ENCODE results near the gene FRMD6. TPM values are rescaled to one million over a fixed set of nuclear protein-coding genes. Genes with fewer than 3 reads are reported as not detected.
"Not testable (repeated sequence)": the region's sequence is repeated elsewhere in the genome, so short reads cannot be mapped to it uniquely, and the experiment has no call there.

The FRMD6 gene
- total RNA-seq, 2 experiments from 2014 or later: 2.5 to 3.5 TPM

DNA sequence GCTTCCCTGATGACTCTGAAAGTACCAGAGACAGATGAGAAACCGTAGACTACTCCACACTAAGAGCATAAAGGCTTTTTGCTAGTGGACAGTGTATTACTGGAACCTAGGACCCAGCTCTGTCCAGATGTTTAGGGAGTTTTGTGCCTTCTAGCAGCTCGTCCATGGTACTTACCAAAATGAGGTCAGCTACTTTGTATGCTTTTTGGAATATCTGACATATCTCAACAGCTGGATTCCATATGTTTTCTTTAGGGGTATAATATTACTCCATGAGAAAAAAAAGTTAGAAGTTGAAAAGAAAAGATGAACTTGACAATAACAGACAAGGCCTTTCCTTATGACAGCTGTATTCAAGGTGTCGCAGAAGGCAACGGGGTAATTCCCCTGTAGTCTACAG lies 32.1 kb upstream of the FRMD6 start:
- H3K27ac Mint-ChIP-seq: no peak overlapping the region
- peaks cover 14% of the 10 kb centered on the region for H3K27me3 Mint-ChIP-seq
- H3K4me1 Mint-ChIP-seq: no peaks in the 10 kb centered on the region
- ATAC-seq (ENCODE audit: low read depth) (no peak), DNase-seq (no peak)
- POLR2A ChIA-PET: no interaction called here
- no peak overlapping the region for H3K4me3 Mint-ChIP-seq
- H3K9me3 Mint-ChIP-seq: peaks cover 4% of the 10 kb centered on the region
- no peaks in the 10 kb centered on the region for H3K36me3 Mint-ChIP-seq

DNA sequence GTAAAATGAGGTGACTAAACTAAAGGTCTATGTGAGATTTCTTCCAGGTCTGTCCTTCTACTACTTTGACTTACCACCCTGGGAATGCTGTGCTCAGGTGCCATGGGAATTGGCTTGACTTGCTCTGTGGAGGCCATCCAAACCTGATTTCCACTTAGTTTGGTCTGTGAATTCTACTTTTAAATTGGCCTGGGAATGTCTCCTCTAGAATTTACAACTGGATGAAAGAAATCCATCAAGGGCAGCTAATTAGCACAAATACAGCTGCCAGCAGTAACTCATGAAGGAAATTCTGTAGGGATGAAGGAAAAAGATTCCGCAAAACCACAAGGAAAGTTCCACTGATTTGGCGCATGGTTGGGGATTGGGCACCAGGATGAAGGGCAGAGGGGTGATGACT lies 31.7 kb upstream of the FRMD6 start:
- H3K27me3 Mint-ChIP-seq: peaks cover 14% of the 10 kb centered on the region
- H3K4me3 Mint-ChIP-seq: no peak overlapping the region
- H3K4me1 Mint-ChIP-seq: no peaks in the 10 kb centered on the region
- peaks cover 4% of the 10 kb centered on the region for H3K9me3 Mint-ChIP-seq
- ATAC-seq (ENCODE audit: low read depth) (no peak), DNase-seq (no peak)
- no peak overlapping the region for H3K27ac Mint-ChIP-seq
- H3K36me3 Mint-ChIP-seq: no peaks in the 10 kb centered on the region
- POLR2A ChIA-PET: no interaction called here

DNA sequence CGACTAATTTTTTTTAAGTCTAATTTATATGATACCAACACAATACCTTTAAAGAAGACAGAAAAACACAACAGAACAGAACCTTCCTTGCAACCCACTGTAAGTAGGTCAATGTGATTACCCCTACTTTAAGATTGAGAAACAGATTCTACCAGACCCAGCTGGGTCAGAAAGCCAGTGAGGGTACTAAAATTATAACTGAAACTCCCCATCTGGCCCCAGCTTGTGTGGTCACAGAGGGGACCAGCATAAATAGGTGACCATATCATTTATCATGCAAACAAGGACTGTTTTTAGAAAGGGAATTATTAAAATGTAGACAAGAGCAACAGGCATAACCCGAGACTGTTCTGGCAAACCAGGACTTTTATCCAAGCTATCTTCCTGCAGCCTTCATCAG lies 30.1 kb upstream of the FRMD6 start:
- POLR2A ChIA-PET: no interaction called here
- H3K4me3 Mint-ChIP-seq: no peak overlapping the region
- H3K27me3 Mint-ChIP-seq: peaks cover 8% of the 10 kb centered on the region
- H3K4me1 Mint-ChIP-seq: peaks cover 2% of the 10 kb centered on the region
- ATAC-seq (ENCODE audit: low read depth): no peak
- no peak overlapping the region for H3K27ac Mint-ChIP-seq
- peaks cover 4% of the 10 kb centered on the region for H3K9me3 Mint-ChIP-seq
- no peak for DNase-seq
- no peaks in the 10 kb centered on the region for H3K36me3 Mint-ChIP-seq

DNA sequence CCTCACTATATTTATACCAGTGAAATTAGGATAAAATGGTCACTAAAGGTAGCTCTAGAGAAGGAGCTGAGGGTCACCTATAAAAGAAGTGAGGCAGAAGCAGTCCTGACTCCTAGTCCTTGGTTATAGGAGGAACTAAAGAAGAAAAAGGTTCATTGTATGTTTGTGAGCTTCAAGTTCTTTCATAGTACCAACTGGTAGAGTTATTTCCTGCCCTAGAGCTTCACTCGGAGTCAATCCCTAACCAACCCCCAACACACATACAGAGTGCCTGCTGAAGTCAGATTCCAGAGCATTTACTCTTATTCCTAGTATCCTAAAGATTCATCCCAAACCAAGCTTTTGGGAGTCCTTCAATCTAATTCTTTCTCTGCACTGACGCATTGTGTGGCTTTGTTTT lies 29.3 kb upstream of the FRMD6 start:
- POLR2A ChIA-PET: no interaction called here
- H3K4me1 Mint-ChIP-seq: peaks cover 7% of the 10 kb centered on the region
- H3K36me3 Mint-ChIP-seq: no peaks in the 10 kb centered on the region
- ATAC-seq (ENCODE audit: low read depth) (no peak), DNase-seq (no peak)
- H3K27ac Mint-ChIP-seq: no peak overlapping the region
- H3K4me3 Mint-ChIP-seq: no peak overlapping the region
- H3K27me3 Mint-ChIP-seq: peaks cover 5% of the 10 kb centered on the region
- H3K9me3 Mint-ChIP-seq: peaks cover 4% of the 10 kb centered on the region

DNA sequence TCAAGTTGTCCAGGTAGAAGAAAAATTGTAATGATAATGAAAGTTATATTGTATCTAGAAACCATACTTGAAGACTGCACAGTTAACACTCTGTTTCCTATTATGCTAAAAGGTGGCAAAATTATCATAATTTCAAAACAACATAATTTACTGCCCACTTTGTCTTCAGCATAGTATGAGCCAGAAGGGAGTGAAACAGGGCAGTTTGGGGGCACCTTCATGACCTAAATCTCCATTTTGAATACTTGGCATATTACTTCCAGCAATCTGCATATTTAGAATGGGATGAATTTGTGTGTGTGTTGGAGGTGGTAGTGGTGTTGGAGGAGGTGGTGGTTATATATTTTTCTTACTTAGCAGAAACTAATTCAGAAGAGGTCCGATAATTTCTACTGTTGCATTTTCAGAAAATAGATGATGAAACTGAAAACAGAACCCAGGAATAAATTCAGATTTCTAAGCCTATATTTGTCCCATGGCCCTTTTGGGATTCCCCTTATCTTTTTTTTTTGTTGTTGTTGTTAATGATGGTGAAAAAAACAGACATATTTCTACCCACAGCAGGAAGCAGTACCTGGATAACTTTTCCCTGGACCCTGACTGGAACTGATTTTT lies 26.6 kb upstream of the FRMD6 start:
- Mint-ChIP-seq H3K9me3 (peaks cover 6% of the 10 kb centered on the region), H3K4me1 (peaks cover 7% of the 10 kb centered on the region), H3K27me3 (peaks cover 5% of the 10 kb centered on the region), H3K36me3 (no peaks in the 10 kb centered on the region), H3K4me3 (no peak overlapping the region), H3K27ac (no peak overlapping the region)
- POLR2A ChIA-PET: no interaction called here
- DNase-seq (no peak), ATAC-seq (ENCODE audit: low read depth) (no peak)

DNA sequence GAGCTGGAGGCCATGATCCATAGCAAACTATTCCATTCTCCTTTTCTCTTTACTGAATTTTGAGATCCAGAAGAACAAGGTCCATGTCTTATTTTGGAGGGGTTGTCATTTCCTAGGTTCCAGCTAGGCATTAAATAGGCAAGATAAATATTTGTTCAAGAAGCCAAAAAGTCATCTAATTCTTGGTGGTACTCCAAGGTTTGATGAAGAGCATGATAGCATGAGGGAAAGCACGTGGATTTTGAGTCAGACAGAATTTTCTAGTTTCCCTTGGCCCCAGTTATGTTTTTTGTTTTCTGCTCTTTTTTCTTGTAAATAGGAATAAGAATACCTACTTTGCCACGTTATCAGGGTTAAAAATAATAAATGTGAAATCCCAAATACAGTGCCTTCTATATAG lies 25.5 kb upstream of the FRMD6 start:
- ATAC-seq (ENCODE audit: low read depth): no peak
- no peak overlapping the region for H3K27ac Mint-ChIP-seq
- POLR2A ChIA-PET: no interaction called here
- peaks cover 6% of the 10 kb centered on the region for H3K27me3 Mint-ChIP-seq
- peaks cover 7% of the 10 kb centered on the region for H3K4me1 Mint-ChIP-seq
- no peak for DNase-seq
- H3K4me3 Mint-ChIP-seq: no peak overlapping the region
- no peaks in the 10 kb centered on the region for H3K36me3 Mint-ChIP-seq
- peaks cover 6% of the 10 kb centered on the region for H3K9me3 Mint-ChIP-seq

DNA sequence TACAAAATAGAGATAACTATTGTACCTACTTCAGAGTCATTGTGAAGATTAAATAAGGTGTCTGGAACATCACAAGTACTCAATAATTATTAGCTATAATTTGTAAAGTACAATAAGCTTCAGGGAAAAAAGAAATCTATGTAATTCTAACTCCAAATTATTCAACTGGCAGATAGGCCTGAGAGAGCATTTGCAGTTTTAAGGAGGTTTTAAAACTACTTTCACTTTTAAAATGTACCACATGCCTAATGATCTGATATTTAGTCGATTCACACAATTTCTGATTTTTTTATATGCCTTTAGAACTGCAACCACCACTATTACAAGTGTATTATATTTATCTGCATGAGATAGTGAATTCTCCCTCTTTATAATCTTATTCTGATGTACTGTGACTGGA lies 24.9 kb upstream of the FRMD6 start:
- Mint-ChIP-seq H3K4me1 (peaks cover 7% of the 10 kb centered on the region), H3K4me3 (peak overlapping the region; percentile 43), H3K27ac (no peak overlapping the region), H3K27me3 (peaks cover 11% of the 10 kb centered on the region), H3K36me3 (no peaks in the 10 kb centered on the region), H3K9me3 (peaks cover 6% of the 10 kb centered on the region)
- POLR2A ChIA-PET: no interaction called here
- no peak for ATAC-seq (ENCODE audit: low read depth)
- no peak for DNase-seq

DNA sequence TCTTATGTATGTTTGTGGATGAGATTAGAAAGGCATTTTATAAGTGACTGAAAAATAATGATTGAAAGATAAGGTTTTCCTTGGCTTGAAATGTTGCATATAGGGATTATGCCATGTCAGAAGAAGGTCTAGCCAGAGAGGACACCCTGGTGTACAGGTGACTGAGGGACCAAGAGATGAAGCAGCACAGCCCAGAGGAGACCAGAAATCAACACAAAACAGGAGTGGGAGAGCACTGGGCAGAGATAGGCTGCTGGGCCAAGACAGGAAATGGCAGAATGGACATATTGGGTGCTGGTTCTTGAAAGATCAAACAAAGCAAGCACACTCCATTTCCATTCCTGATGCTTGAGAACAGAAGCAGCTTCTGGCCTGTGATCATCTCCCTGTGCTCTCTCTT lies 24.4 kb upstream of the FRMD6 start:
- ATAC-seq (ENCODE audit: low read depth) (no peak), DNase-seq (no peak)
- H3K27me3 Mint-ChIP-seq: peaks cover 11% of the 10 kb centered on the region
- POLR2A ChIA-PET: no interaction called here
- no peaks in the 10 kb centered on the region for H3K36me3 Mint-ChIP-seq
- H3K4me3 Mint-ChIP-seq: peak overlapping the region; percentile 43
- H3K9me3 Mint-ChIP-seq: peaks cover 6% of the 10 kb centered on the region
- H3K4me1 Mint-ChIP-seq: peaks cover 7% of the 10 kb centered on the region
- no peak overlapping the region for H3K27ac Mint-ChIP-seq

DNA sequence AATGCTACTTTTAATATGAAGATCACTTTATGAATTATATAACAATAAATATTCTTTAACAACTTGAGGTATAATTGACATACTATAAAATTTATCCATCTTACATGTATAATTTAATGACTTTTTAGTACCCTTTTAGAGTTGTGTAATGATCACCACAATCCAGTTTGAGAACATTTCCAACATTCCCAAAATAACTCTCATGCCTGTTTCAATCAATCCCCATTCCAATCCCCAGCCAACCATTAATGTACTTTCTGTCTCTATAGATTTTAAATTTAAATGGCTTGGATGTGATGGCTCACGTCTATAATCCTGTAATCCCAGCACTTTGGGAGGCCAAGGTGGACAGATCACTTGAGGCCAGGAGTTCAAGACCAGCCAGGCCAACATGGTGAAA lies 23.5 kb upstream of the FRMD6 start:
- Mint-ChIP-seq H3K27ac (no peak overlapping the region), H3K36me3 (no peaks in the 10 kb centered on the region)

DNA sequence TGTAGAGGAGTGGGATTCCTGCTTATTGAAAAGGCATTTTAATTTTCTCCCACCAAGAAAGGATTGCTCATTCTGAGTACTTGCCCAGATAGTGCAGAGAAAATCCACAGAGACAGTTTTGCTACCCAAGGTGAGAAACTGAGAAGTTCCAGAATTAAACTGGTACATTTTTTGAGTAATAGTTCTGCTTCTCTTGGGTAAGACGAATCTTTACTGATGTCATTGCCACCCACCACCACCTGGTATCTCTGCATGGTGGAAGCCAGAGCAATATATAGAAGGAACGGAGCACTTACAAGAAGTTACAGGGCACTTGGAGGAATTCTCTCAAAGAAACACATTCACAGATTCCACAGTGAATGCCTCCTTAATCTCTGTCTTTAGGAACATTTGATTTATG lies 20.7 kb upstream of the FRMD6 start:
- H3K4me3 Mint-ChIP-seq: no peak overlapping the region
- peaks cover 2% of the 10 kb centered on the region for H3K9me3 Mint-ChIP-seq
- no peak overlapping the region for H3K27ac Mint-ChIP-seq
- no peaks in the 10 kb centered on the region for H3K36me3 Mint-ChIP-seq
- H3K27me3 Mint-ChIP-seq: peaks cover 12% of the 10 kb centered on the region
- no peak for ATAC-seq (ENCODE audit: low read depth)
- POLR2A ChIA-PET: no interaction called here
- peaks cover 6% of the 10 kb centered on the region for H3K4me1 Mint-ChIP-seq
- DNase-seq: no peak

More for the DNA sequence above, 23.5 kb upstream of the FRMD6 start:
- ATAC-seq (ENCODE audit: low read depth) (no peak), DNase-seq (no peak)
- POLR2A ChIA-PET: no interaction called here
- Mint-ChIP-seq H3K4me1 (peaks cover 7% of the 10 kb centered on the region), H3K4me3 (no peak overlapping the region), H3K27me3 (peaks cover 12% of the 10 kb centered on the region), H3K9me3 (peaks cover 6% of the 10 kb centered on the region)

DNA sequence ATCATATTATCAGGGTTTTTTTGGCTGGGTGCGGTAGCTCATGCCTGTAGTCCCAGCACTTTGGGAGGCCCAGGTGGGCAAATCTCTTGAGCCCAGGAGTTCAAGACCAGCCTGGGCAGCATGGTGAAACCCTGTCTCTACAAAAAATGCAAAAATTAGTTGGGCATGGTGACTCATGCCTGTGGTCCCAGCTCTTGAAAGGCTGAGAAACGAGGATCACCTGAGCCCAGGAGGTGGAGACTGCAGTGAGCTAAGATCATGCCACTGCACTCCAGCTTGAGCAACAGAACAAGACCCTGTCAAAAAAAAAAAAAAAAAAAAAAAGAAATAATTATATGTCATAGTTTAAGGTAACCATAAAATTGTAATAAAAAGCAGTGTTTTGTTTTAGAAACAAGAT lies 18.4 kb upstream of the FRMD6 start:
- H3K4me1 Mint-ChIP-seq; H3K9me3 Mint-ChIP-seq; H3K27ac Mint-ChIP-seq; POLR2A ChIA-PET; ATAC-seq (ENCODE audit: low read depth); H3K36me3 Mint-ChIP-seq; DNase-seq; H3K4me3 Mint-ChIP-seq: not testable (repeated sequence)
- peaks cover 26% of the 10 kb centered on the region for H3K27me3 Mint-ChIP-seq

DNA sequence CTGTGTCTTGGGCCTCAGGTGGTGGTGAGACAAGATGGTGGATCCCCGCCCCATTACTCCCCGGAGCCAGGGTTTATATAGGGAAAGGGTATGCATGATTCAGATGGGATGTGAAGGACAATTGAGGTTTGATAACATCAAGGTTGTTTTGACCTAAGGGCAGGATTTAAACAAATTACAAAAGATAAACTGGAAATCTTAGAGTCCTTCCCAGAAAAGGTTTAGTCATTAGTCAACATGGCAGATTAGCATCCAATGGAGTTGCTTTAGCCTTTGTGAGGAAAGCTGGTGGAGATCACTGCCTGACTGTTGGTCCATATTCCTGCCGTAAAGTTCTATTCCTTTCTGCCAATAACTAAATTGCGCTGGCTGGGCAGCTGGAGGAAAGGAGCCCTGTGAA lies 15.6 kb upstream of the FRMD6 start:
- no peaks in the 10 kb centered on the region for H3K9me3 Mint-ChIP-seq
- no peaks in the 10 kb centered on the region for H3K4me1 Mint-ChIP-seq
- ATAC-seq (ENCODE audit: low read depth): no peak
- H3K27me3 Mint-ChIP-seq: peaks cover 30% of the 10 kb centered on the region
- no peak for DNase-seq
- H3K27ac Mint-ChIP-seq: no peak overlapping the region
- no peaks in the 10 kb centered on the region for H3K36me3 Mint-ChIP-seq
- H3K4me3 Mint-ChIP-seq: no peak overlapping the region
- POLR2A ChIA-PET: no interaction called here

DNA sequence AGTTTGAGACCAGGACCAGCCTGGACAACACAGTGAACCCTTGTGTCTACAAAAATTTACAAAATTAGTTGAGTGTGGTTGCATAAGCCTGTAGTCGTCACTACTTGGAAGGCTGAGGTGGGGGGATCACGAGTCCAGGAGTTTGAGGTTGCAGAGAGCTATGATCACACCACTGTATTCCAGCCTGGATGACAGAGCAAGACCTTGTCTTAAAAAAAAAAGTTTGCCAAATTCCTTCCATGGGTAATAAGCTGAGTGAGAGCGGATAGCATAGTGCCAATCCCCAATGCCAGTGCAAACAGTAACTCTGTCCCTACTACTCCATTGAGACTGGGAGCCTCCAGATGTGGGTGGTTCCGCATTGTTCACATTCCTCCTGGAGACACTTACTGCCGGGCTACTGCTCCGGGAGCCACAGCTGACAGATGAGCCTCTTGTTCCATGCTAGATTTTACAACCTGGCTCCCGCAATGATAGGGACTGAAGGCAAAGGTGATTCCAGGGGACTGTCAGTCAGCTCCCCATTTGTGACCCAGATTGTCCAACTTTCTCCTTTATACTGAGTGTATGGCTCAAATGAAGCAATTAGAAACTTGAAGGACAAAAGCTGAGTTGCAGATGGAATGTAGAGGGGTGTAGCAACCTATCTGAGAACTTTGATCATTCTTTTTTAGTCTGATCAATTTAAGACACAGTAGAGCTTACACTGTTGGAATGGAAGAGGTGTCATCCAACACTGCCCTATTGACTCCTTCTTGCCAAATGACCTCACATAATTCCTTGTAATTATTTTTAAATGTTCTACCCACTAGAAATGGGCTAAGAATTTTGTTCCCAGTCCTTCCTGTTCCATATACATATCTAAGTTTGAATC lies 13.4 kb upstream of the FRMD6 start:
- POLR2A ChIA-PET: no interaction called here
- no peak for ATAC-seq (ENCODE audit: low read depth)
- peaks cover 22% of the 10 kb centered on the region for H3K27me3 Mint-ChIP-seq

DNA sequence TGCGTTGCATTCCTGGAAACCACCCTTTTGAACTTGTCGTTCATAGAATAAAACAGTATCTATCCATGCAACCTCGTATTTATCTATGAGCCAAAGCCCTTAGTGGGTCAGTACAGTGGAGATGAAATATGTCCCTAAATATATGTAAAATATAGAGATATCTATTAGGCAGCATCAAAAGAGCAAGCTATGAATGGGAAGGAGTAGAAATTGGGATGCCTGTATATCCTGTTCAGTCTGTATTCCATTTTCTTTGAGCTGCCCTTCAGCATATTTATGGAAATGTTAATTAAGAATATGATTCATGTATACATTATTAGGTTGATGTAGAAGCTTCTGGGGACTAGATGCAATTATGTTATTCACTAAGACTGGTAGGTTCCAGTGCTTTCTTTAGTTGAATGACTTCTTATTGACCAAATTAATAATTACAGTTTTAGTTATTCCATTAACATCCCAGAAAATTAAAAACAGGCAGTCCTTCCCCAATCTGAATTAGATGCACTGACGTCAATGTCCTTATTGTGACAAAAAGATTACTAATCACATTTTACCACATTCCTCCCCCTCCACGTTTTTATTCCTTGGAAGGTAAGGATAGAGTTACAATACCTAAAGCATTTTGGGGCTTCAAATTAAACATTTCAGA lies 11.9 kb upstream of the FRMD6 start:
- Mint-ChIP-seq H3K27ac (no peak overlapping the region), H3K4me3 (no peak overlapping the region), H3K27me3 (peaks cover 23% of the 10 kb centered on the region), H3K9me3 (no peaks in the 10 kb centered on the region), H3K4me1 (no peaks in the 10 kb centered on the region), H3K36me3 (no peaks in the 10 kb centered on the region)
- DNase-seq (no peak), ATAC-seq (ENCODE audit: low read depth) (no peak)
- POLR2A ChIA-PET: no interaction called here

More for the DNA sequence above, 13.4 kb upstream of the FRMD6 start:
- no peaks in the 10 kb centered on the region for H3K9me3 Mint-ChIP-seq
- no peak overlapping the region for H3K27ac Mint-ChIP-seq
- H3K4me3 Mint-ChIP-seq: no peak overlapping the region
- H3K4me1 Mint-ChIP-seq: no peaks in the 10 kb centered on the region
- H3K36me3 Mint-ChIP-seq: no peaks in the 10 kb centered on the region
- no peak for DNase-seq

Data from activated naive CD8-positive, alpha-beta T cell treated with anti-CD3 and anti-CD28 coated beads, Interleukin-2, amount 10 ng/mL, durations not matched to agents 7 days and 5 days (primary cell).